ENCODE measurements around the gene BEND5.

The BEND5 gene

GRCh38 chr1:48773133-48773532 lies 3.6 kb downstream of the BEND5 start:
- TF ChIP-seq, protein P1, sequence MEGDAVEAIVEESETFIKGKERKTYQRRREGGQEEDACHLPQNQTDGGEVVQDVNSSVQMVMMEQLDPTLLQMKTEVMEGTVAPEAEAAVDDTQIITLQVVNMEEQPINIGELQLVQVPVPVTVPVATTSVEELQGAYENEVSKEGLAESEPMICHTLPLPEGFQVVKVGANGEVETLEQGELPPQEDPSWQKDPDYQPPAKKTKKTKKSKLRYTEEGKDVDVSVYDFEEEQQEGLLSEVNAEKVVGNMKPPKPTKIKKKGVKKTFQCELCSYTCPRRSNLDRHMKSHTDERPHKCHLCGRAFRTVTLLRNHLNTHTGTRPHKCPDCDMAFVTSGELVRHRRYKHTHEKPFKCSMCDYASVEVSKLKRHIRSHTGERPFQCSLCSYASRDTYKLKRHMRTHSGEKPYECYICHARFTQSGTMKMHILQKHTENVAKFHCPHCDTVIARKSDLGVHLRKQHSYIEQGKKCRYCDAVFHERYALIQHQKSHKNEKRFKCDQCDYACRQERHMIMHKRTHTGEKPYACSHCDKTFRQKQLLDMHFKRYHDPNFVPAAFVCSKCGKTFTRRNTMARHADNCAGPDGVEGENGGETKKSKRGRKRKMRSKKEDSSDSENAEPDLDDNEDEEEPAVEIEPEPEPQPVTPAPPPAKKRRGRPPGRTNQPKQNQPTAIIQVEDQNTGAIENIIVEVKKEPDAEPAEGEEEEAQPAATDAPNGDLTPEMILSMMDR (IDR thresholded peaks at IDR 0.05; ENCODE audit: low read depth, low read length, missing control alignments): no peak
- no peaks in the 10 kb centered on the region for H3K27me3 ChIP-seq (replicated peaks)
- H3K36me3 ChIP-seq (replicated peaks): no peaks in the 10 kb centered on the region
- H3K27ac ChIP-seq: no peak overlapping the region
- DNase-seq: no peak
- no peak overlapping the region for H3K4me3 ChIP-seq (ENCODE audit: low read depth, low read length)
- in situ Hi-C loops (cut with HindIII; ENCODE audit: low pct_ligation_motif_present, low sequenced_read_pairs): no loop called here

GRCh38 chr1:48772211-48772610 lies 4.5 kb downstream of the BEND5 start:
- TF ChIP-seq, protein P1 (IDR thresholded peaks at IDR 0.05; ENCODE audit: low read depth, low read length, missing control alignments): no peak
- in situ Hi-C loops (cut with HindIII; ENCODE audit: low pct_ligation_motif_present, low sequenced_read_pairs): no loop called here
- no peaks in the 10 kb centered on the region for H3K36me3 ChIP-seq (replicated peaks)
- H3K27ac ChIP-seq: no peak overlapping the region
- H3K27me3 ChIP-seq (replicated peaks): no peaks in the 10 kb centered on the region
- DNase-seq: no peak
- no peak overlapping the region for H3K4me3 ChIP-seq (ENCODE audit: low read depth, low read length)

- Histone ChIP-seq H3K27me3 (replicated peaks) (no peaks in the 10 kb centered on the region), H3K36me3 (replicated peaks) (no peaks in the 10 kb centered on the region), H3K27ac (no peak overlapping the region), H3K4me3 (ENCODE audit: low read depth, low read length) (no peak overlapping the region)
- in situ Hi-C loops (cut with HindIII; ENCODE audit: low pct_ligation_motif_present, low sequenced_read_pairs): no loop called here
- no peak for DNase-seq
- TF ChIP-seq, protein P1 (IDR thresholded peaks at IDR 0.05; ENCODE audit: low read depth, low read length, missing control alignments): no peak
These were observed 5.1 kb downstream of the BEND5 start for GRCh38 chr1:48771561-48771960.

DNA sequence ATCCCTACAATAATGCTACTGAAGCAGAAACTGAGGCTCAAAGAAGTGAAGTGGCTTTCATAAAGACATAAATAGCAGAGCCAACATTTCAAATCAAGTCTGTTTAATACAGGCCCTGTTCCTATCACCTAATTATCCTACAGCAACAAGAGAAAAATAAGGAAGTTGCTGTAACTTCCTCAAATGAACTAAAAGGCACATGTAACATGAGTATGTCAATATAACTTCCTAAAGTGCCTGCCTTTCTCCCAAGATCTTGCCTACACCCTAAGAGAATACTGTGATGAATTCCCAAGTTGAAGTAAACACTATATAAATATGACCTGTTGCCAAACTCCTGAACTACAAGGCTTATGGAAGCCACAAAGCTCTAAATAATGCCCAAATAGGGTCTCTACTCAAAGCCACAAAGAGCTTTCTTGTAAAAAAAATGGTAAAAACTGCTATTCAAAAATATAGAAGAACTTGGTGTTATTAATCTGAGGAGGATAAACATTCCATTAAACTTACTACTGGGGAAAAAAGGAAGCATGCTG lies 8.6 kb downstream of the BEND5 start:
- no peak for DNase-seq
- Histone ChIP-seq H3K27ac (no peak overlapping the region), H3K36me3 (replicated peaks) (no peaks in the 10 kb centered on the region), H3K4me3 (ENCODE audit: low read depth, low read length) (no peak overlapping the region), H3K27me3 (replicated peaks) (no peaks in the 10 kb centered on the region)
- in situ Hi-C loops (cut with HindIII; ENCODE audit: low pct_ligation_motif_present, low sequenced_read_pairs): no loop called here
- TF ChIP-seq, protein P1 (IDR thresholded peaks at IDR 0.05; ENCODE audit: low read depth, low read length, missing control alignments): no peak

- Histone ChIP-seq H3K36me3 (replicated peaks) (no peaks in the 10 kb centered on the region), H3K27me3 (replicated peaks) (no peaks in the 10 kb centered on the region), H3K4me3 (ENCODE audit: low read depth, low read length) (no peak overlapping the region), H3K27ac (no peak overlapping the region)
- in situ Hi-C loops (cut with HindIII; ENCODE audit: low pct_ligation_motif_present, low sequenced_read_pairs): no loop called here
- DNase-seq: no peak
- TF ChIP-seq, protein P1 (IDR thresholded peaks at IDR 0.05; ENCODE audit: low read depth, low read length, missing control alignments): no peak
These were observed 11.4 kb downstream of the BEND5 start for GRCh38 chr1:48765335-48765734.

DNA sequence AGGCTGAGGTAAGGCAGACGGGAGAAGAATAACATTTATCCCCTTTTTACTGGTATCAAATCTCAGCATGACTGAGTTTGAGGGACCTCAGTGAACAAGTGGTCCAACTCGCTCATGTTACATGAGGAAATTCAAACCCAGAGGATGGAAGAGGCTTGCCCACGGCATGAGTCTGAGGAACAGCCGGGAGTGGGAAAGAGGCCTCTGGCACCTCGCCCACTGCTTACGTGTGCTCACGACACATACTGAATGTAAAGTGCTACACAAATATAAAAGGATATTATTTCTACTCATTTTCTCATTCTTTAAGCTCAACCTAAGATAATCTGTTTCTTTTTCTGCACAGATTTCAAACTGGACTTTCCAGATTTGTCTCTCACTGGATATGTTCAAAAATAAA lies 14.7 kb downstream of the BEND5 start:
- DNase-seq: no peak
- in situ Hi-C loops (cut with HindIII; ENCODE audit: low pct_ligation_motif_present, low sequenced_read_pairs): no loop called here
- H3K4me3 ChIP-seq (ENCODE audit: low read depth, low read length): no peak overlapping the region
- TF ChIP-seq, protein P1 (IDR thresholded peaks at IDR 0.05; ENCODE audit: low read depth, low read length, missing control alignments): no peak
- no peaks in the 10 kb centered on the region for H3K27me3 ChIP-seq (replicated peaks)
- no peak overlapping the region for H3K27ac ChIP-seq
- no peaks in the 10 kb centered on the region for H3K36me3 ChIP-seq (replicated peaks)

Measured in brain microvascular endothelial cell (primary cell).